NCI-H2107 treated with DMSO at 0.1 percent for 48 hours (cell line): ENCODE results near the gene ANO4.

ENCODE experiments used
- DNase-seq: peaks from one replicate; lab custom pipeline; 2025; ENCODE audit not compliant: unreplicated experiment; lab: John Stamatoyannopoulos, UW

ANO4 gene

DNA sequence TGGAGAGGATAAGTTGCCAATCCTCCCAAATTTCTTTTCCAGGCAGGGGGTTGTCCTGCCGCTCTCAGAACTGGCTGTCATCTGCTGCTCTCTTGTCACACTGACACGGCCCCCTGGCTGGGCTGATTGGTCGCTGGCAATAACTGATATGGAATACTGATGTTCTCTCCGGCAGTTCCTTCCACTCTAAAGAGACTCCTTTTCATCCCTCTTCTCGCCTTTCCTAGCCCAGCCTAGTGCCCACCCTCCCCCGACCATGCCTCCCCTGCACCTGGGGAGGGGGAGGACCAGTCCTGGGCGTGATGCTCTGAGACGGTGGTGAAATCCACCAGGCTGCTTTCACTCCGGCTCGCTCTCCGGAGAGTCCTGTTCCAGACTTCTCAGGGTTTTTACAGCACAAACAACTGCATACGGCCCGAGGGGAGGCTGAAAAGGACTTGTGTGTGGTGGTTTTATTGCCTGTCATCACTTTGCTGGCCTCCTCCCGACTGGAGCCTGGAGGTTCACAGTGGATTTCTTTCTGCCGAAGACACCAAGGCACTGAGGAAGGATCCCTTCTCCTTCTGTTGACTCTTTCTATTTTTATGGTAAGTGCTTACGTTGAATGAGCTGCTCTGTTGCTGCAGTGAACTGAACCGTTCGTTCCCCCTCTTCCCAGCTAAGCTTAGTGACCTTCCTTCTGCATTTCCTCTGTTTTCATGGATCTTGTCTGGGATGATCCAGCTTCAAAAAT is at the start of gene ANO4:
Gene ANO4 (plus strand): TSS at position 336 of the 733 bp plus-strand sequence. CDS start 107,010 bp downstream, outside the sequence.
- DNase-seq, result no peak

GRCh38 chr12:100745378-100746071 is 49.1 kb upstream of the ANO4 start:
- DNase-seq, result no peak

GRCh38 chr12:100752841-100753240 is 41.7 kb upstream of the ANO4 start:
- DNase-seq, result no peak

DNA sequence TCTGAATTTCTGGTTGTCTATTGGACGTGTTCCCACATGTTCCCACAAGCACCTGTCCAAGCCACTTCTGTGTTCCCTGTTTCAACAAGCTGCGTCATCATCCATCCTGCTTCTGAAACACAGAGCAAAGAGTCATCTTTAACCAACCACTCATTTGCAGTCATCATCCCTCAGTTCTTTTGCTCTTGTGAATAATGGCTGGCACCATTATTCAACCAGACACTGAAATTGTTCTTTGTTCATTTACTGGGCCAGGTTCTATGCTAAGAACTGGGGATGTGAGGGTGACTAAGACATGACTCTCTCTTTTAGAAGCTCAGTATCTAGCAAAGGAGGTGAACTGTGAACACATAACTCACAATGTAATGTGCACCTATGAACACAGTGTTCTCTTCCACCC is 40.7 kb upstream of the ANO4 start:
- peak; percentile 6 for DNase-seq

GRCh38 chr12:100755186-100755585 is 39.4 kb upstream of the ANO4 start:
- no peak for DNase-seq

DNA sequence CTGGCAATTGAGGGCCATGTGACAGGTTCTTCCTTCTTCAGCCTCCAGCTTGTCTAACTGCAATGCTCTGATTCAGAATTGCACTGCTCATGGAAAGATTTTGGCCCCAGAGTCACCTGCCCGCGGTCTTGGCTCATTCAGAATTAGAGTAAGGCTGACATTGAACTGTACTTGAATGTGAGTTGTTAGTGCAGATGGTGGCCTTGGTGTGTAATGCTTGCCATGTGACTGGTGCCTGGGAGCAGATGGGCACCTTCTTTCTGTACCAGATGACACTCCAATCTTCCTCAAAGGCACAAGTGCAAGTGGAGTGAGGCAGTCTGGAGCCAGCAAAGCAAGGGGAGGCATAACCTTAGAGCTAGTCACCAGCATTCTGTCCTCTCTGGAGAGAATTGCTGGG is 36.5 kb upstream of the ANO4 start:
- DNase-seq, result no peak

DNA sequence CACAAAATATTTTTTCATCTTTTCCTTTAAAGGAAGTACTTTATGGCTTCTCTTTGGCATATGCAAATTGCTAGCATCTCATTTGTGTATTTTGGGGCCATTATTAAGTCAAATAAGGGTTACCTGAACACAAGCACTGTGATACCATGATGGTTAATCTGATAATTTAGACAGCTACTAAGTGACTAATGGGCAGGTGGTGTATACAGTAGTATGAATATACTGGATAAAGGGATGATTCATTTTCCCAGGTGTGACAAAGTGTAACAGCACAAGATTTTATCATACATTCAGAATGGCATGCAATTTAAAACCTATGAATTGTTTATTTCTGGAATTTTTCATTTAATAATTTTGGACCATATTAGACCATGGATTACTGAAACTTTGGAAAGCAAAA is 27.2 kb upstream of the ANO4 start:
- DNase-seq, result no peak

- DNase-seq, result no peak
Observed at GRCh38 chr12:100767950-100768349, 26.6 kb upstream of the ANO4 start.

GRCh38 chr12:100778967-100779590 is 15.5 kb upstream of the ANO4 start:
- no peak for DNase-seq

- no peak for DNase-seq
Observed at GRCh38 chr12:100789146-100789545, 5.4 kb upstream of the ANO4 start.

DNA sequence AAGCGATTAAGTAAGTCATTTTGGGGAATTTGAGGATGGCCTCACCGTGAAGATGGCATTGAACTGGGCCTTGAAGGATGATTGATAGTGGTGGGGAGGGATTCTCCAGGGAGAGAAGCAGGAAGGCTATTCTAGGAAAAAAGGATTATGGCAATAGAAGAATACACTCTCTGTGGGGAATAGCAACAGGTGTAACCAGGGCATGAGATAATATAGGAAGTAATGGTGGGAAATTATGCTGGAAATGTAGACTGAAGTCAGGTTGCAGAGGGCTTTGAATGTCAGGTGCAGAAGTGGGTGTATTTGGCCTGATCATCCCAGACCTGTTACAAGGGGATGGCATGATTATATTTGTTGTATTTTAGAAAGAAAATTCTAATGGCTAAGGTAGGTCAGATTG is 4.6 kb upstream of the ANO4 start:
- no peak for DNase-seq

- no peak for DNase-seq
Observed at GRCh38 chr12:100790552-100790951, 4.0 kb upstream of the ANO4 start.

DNA sequence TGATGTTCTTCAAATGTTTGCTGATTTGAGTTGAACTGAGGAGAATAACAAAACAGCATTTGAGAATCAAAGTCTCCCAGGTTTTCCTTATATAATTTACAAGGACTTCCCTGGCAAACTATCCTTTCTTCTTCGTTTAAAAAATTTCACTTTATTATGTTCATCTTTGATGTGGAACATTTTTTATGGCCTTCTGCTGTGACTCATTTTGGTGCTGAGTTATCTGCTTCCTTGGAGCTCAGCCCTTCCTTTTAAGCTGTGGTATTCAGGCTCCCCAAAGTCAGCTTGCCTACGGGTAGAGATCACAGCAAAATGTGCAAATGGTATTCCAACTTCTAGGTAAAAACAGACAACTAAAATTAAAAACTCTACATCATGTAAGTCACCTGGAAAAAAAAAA is 1.4 kb upstream of the ANO4 start:
- no peak for DNase-seq

DNA sequence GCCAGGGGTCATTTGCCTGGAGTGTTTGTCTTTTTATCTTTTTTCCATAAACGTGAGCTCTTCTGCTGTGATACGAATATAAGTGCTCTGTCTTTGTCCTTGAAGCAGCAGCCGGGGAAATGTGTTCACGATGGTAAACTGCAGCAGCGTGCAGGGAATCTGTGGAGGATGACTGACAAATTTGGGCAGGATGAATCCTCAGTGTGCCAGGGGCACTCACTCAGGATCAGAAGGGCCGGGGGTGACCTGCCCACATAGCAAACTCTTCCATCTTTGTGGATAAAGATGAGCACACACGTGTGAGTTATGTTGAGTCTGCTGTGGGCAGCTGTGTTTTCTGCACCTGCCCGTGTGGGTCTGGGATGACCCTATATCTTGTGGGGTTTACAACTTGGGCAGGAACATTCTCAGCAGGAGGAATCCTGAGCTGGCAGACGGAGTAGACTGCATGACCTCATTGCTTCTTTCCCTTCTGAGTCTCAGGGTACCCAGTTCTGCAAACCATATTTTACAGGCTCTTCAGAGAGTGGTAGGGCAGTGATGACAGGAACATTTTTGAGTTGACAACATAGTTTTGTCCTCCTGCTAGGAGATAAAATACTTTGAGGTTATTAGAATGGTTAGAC is 711 bp downstream of the ANO4 start:
- no peak for DNase-seq

DNA sequence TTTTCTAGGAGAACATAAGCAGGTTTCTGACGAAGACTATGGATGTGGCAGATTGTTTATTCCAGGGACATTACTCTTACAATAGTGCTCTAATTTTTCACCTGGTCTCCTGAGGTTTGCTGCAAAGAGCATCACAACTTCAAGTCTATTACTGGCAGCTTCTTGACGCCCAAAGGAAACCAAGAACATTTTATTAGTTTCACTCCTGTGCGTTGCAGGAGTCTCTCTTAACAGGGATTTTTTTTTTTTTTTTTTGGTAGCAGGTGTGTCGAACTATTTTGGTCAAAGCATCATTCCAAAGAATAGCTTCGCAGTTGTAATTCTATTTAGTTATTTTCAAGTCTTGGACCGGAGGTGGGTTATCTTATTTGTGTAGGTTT is 1.2 kb downstream of the ANO4 start:
- no peak for DNase-seq

DNA sequence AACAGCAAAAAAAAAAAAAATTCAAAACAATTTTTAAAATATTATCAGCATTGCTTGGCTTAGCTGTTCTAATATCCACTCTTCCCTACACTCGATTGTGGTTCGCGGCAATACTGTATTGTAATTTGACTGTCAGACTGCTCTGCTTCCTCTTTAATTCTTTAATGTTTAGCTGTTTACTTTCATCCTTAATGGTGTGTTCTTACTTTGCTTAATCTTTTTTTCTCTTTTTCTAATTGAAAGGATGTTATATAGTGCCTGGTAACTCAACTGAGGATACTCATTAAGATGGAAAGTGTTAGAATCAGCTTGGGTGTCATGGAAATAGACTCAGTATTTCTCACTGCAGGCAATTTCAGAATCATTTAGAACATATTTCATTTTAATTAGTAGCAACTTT is 2.0 kb downstream of the ANO4 start:
- no peak for DNase-seq

DNA sequence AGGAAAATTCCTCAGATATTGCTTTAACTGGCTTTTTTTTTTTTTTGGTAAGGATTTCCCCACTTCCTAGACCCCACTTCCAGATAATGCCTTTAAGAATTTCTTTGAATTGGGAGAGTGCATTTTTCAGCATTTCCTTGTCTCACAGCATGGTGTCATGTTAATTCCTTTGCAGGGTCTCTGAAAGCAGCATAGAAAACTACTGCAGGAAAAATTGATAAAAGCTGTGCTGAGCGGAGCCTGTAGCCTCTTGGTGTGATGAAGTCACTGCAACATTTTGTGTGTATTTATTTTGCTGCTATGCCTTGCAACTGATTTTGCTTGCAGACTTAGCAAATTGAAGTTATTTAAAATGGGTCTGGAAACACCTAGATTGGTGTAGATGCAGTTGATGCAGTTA is 2.7 kb downstream of the ANO4 start:
- DNase-seq, result no peak

- no peak for DNase-seq
Observed at GRCh38 chr12:100797786-100798185, 3.2 kb downstream of the ANO4 start.

DNA sequence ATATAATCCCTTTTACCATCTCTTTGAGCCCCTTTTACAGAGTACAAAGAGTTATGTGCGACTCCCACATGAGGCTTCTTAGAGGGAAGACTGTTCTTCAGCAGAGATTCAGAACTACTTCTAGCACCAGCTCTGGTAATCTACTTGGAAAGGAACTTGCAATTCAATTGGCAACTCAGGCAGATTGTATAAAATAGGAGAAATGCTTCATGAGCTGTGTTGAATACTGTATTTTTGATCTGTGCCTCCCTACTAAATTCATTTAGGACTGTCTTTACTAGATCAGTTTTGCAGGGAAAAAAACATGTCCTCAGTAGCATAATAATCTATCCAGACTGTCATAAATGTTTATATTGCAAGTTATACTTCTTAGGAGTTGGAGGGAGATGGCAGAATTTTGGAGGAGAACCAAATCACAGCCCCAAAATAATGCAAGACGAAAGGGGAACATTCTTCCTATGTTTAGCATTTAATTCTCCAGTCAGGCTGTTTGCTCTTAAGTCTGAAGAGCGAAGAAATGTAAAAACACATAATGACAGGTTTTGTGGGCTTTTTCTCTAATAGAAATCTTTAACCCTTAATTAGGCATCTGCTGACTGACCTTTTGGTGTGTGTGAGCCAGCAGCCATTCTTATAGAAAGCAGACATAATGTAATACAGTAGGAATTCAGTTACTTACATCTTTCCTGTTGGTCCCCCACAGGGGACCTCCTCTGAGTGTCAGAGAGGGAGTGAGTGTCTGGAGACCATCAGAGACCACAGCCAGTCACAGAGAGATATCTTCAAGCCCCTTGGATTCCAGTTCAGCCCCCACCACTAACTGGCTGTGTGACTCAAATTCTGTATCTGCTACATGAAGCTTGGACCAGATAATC is 3.9 kb downstream of the ANO4 start:
- no peak for DNase-seq

DNA sequence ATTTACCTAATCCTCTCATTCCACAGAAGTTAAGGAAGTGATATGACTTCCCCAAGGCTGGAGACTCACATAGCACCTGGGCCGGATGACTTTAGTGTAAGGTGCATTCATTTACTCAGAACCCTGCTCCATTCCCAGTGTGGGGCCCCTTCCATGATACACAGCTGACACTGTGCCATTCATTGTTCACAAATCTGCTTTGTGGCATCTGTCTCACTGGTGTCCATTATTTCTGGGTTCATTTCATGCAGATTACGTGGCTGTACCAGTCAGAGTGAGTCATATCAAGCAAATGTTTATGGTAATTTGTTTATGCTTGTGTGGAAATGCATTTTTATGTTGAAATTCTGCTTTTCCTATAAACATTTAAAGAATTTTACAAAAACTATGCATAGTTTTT is 5.2 kb downstream of the ANO4 start:
- DNase-seq, result no peak

DNA sequence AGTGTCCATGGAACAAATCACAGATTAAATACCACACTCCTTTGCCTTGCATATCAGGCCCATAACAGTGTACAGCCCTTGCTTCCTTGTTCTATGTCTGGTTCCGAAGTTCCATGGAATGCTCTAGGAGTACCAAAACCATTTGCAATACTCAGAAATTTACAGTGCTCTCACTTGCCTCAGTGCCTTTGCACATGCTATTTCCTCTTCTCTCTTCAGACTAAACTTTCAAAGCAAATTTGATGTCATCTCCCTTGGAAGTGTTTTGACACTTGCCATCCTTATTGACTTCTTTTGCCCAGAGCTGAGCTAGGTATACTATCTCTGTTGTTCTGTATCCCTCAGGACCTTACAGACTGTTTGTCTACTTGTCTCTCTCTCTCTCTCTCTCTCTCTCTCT is 6.1 kb downstream of the ANO4 start:
- DNase-seq, result no peak
